Glutamatergic neuron (in vitro differentiated cells): ENCODE measurements around the gene ARL4C. TPM values are rescaled to one million over a fixed set of nuclear protein-coding genes. Genes with fewer than 3 reads are reported as not detected.

Experiments
- DNase-seq: peaks from one replicate; pipeline ENCODE4 v3.0.0; 2022
- H3K27ac Mint-ChIP-seq: one replicate; pipeline ENCODE4 v1.8.0; 2020; ENCODE audit warnings: mild to moderate bottlenecking, mixed read lengths, inconsistent platforms; ENCODE audit not compliant: unreplicated experiment
- H3K27me3 Mint-ChIP-seq: one replicate; pipeline ENCODE4 v1.8.0; 2020; ENCODE audit warnings: mild to moderate bottlenecking, moderate library complexity, mixed read lengths, inconsistent platforms; ENCODE audit not compliant: unreplicated experiment
- H3K36me3 Mint-ChIP-seq: one replicate; pipeline ENCODE4 v1.8.0; 2020; ENCODE audit warnings: mild to moderate bottlenecking, mixed read lengths, inconsistent platforms; ENCODE audit not compliant: unreplicated experiment
- H3K4me1 Mint-ChIP-seq: one replicate; pipeline ENCODE4 v1.8.0; 2020; ENCODE audit warnings: mild to moderate bottlenecking, low read depth, mixed read lengths, inconsistent platforms; ENCODE audit not compliant: unreplicated experiment
- H3K4me3 Mint-ChIP-seq: one replicate; pipeline ENCODE4 v1.8.0; 2020; ENCODE audit warnings: mild to moderate bottlenecking, mixed read lengths, inconsistent platforms; ENCODE audit not compliant: unreplicated experiment
- H3K9me3 Mint-ChIP-seq: one replicate; pipeline ENCODE4 v1.8.0; 2020; ENCODE audit warnings: mild to moderate bottlenecking, moderate library complexity, mixed read lengths, inconsistent platforms; ENCODE audit not compliant: unreplicated experiment
- CTCF ChIP-seq: fragments of 200-600 bp; sonication (generic); IDR thresholded peaks from one replicate; pipeline ENCODE4 v1.5.0; 2021; ENCODE audit not compliant: partially characterized antibody, unreplicated experiment
- total RNA-seq: library from RNA; stranded (reverse); fragmentation: NEBNext Ultra II Directional; extraction: Animal tissue kit (Norgen Biotek cat#: 25700); gene quantifications from one replicate; pipeline ENCODE4 v1.2.1, GENCODE V29; 2021; ENCODE audit not compliant: unreplicated experiment

ARL4C gene
- total RNA-seq, 1 donor from 2014 or later = 23.2 TPM

GRCh38 chr2:234444242-234444730, 52.6 kb downstream of the ARL4C start:
- DNase-seq = no peak
- H3K36me3 Mint-ChIP-seq = peaks cover 9% of the 10 kb centered on the region
- no peak for TF ChIP-seq CTCF
- peaks cover 5% of the 10 kb centered on the region for H3K27me3 Mint-ChIP-seq
- no peak overlapping the region for H3K27ac Mint-ChIP-seq
- H3K4me3 Mint-ChIP-seq = no peak overlapping the region
- no peaks in the 10 kb centered on the region for H3K9me3 Mint-ChIP-seq
- H3K4me1 Mint-ChIP-seq = peaks cover 3% of the 10 kb centered on the region
